Gastroesophageal sphincter (tissue), 3 donors: ENCODE results near the gene YY2.

Experiments
- EP300 ChIP-seq: sonication (generic); formaldehyde crosslinking; IDR thresholded peaks from one replicate; pipeline ENCODE4 v1.6.1; 2017; ENCODE audit warnings: antibody characterized with exemption, mild to moderate bottlenecking
- POLR2A ChIP-seq, 2 donors: fragments of 450-650 bp; IDR thresholded peaks; one replicate each; pipeline ENCODE4 v1.6.1; 2017; ENCODE audit warnings: antibody characterized with exemption in 2 of 2, mild to moderate bottlenecking in 2 of 2, moderate library complexity in 1 of 2
- TF ChIP-seq, protein P1 (sequence below), 4 experiments: fragments of 200-600 bp in 2 of 4; fragments of 450-650 bp in 2 of 4; sonication (generic) in 1 of 4; IDR thresholded peaks; one replicate each; pipeline ENCODE4 v1.5.1; 2017 to 2019; ENCODE audit warnings: antibody characterized with exemption in 4 of 4, mild to moderate bottlenecking in 2 of 4, moderate library complexity in 2 of 4

DNA sequence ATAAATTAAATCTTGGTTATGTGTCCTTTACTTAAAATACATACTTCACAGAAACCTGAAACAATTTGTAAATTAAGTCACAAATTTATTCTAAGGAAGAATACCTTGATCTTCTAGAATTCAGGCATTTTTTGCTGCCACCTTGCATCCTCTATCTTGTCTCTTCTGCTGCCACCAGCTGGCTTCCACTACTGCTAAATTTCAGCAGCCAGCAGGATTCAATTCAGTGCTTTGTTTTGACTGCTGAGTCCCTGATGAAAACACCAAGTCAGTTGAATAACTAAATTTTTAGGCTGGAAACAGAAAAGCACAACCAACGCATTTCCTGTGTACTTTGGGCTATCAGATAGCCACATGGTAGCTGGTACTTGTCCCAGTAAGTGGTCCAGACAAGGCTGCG lies 18.7 kb upstream of the YY2 start:
- TF ChIP-seq POLR2A (IDR thresholded peaks at IDR 0.05) (no peak), EP300 (no peak)
- TF ChIP-seq, protein P1, sequence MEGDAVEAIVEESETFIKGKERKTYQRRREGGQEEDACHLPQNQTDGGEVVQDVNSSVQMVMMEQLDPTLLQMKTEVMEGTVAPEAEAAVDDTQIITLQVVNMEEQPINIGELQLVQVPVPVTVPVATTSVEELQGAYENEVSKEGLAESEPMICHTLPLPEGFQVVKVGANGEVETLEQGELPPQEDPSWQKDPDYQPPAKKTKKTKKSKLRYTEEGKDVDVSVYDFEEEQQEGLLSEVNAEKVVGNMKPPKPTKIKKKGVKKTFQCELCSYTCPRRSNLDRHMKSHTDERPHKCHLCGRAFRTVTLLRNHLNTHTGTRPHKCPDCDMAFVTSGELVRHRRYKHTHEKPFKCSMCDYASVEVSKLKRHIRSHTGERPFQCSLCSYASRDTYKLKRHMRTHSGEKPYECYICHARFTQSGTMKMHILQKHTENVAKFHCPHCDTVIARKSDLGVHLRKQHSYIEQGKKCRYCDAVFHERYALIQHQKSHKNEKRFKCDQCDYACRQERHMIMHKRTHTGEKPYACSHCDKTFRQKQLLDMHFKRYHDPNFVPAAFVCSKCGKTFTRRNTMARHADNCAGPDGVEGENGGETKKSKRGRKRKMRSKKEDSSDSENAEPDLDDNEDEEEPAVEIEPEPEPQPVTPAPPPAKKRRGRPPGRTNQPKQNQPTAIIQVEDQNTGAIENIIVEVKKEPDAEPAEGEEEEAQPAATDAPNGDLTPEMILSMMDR (IDR thresholded peaks at IDR 0.05), result no peak
